PC-3 (cell line): ENCODE results near the gene SDC1. TPM values are rescaled to one million over a fixed set of nuclear protein-coding genes. Genes with fewer than 3 reads are reported as not detected.

Experiments
- ATAC-seq: fragments of 200-7000 bp; cut with Tn5 transposase; 2 replicates; pipeline ENCODE4 v1.9.1; 2020; ENCODE audit warnings: mild to moderate bottlenecking, moderate library complexity
- BruUV-seq: library from RNA; stranded (reverse); fragments of 400-500 nt; replicated peaks from 2 replicates; lab custom pipeline; 2021; lab: Mats Ljungman, UMichigan
- CTCF ChIA-PET: fragments of 300-600 bp; sonication (Branson Sonifier 250); formaldehyde crosslinking; loops from one replicate; lab custom pipeline; 2022; ENCODE audit warnings: antibody characterized with exemption; lab: Charles Lee
- POLR2A ChIA-PET: fragments of 300-600 bp; sonication (Branson Sonifier 250); formaldehyde crosslinking; loops from one replicate; lab custom pipeline; 2022; ENCODE audit warnings: antibody characterized with exemption; ENCODE audit not compliant: unreplicated experiment; lab: Charles Lee
- DNase-seq: peaks from one replicate; pipeline ENCODE4 v3.0.0-alpha.2; 2015
- H2AFZ ChIP-seq: fragments of 300-600 bp; sonication (generic); 2 replicates; pipeline ENCODE4 v1.6.0; 2016; ENCODE audit warnings: antibody characterized with exemption, low read length
- H3F3A ChIP-seq: fragments of 300-600 bp; sonication (generic); one replicate; pipeline ENCODE4 v1.6.0; 2017; ENCODE audit warnings: antibody characterized with exemption, low read length, control low read depth, mild to moderate bottlenecking; ENCODE audit not compliant: unreplicated experiment
- H3K27ac ChIP-seq: fragments of 300-600 bp; sonication (generic); 2 replicates; pipeline ENCODE4 v1.5.1; 2016; ENCODE audit warnings: mild to moderate bottlenecking, low read length
- H3K27me3 ChIP-seq: fragments of 300-600 bp; sonication (generic); 2 replicates; pipeline ENCODE4 v1.6.1; 2016; ENCODE audit warnings: low read length, mixed read lengths
- H3K36me3 ChIP-seq: fragments of 300-600 bp; sonication (generic); 2 replicates; pipeline ENCODE4 v1.6.1; 2016; ENCODE audit warnings: low read depth, mixed run types, low read length, mixed read lengths
- H3K4me1 ChIP-seq: fragments of 300-600 bp; sonication (generic); 2 replicates; pipeline ENCODE4 v1.5.1; 2016; ENCODE audit warnings: low read length; ENCODE audit not compliant: insufficient read depth
- H3K4me2 ChIP-seq: fragments of 300-600 bp; sonication (generic); 2 replicates; pipeline ENCODE4 v1.6.0; 2016; ENCODE audit warnings: low read length
- H3K4me3 ChIP-seq: fragments of 300-600 bp; sonication (generic); 2 replicates; pipeline ENCODE4 v1.5.1; 2016; ENCODE audit warnings: mild to moderate bottlenecking, low read length, mixed read lengths
- H3K79me2 ChIP-seq: fragments of 300-600 bp; sonication (generic); 2 replicates; pipeline ENCODE4 v1.6.1; 2017; ENCODE audit warnings: low read length, mixed read lengths
- H3K9ac ChIP-seq: fragments of 300-600 bp; sonication (generic); 2 replicates; pipeline ENCODE4 v1.6.0; 2016; ENCODE audit warnings: mild to moderate bottlenecking, low read length
- H3K9me2 ChIP-seq: fragments of 300-600 bp; sonication (generic); replicated peaks from 2 replicates; pipeline ENCODE4 v1.6.1; 2016; ENCODE audit warnings: mixed run types, low read length, mixed read lengths
- H3K9me3 ChIP-seq: fragments of 300-600 bp; sonication (generic); 2 replicates; pipeline ENCODE4 v1.6.1; 2016; ENCODE audit warnings: low read length, mixed read lengths
- H4K20me1 ChIP-seq: fragments of 300-600 bp; sonication (generic); 2 replicates; pipeline ENCODE4 v1.6.1; 2016; ENCODE audit warnings: low read length, mixed read lengths
- EZH2 ChIP-seq: fragments of 300-600 bp; sonication (generic); IDR thresholded peaks from one replicate; pipeline ENCODE4 v1.6.1; 2017; ENCODE audit warnings: antibody characterized with exemption, mild to moderate bottlenecking, low read length; ENCODE audit not compliant: unreplicated experiment
- EZH2phosphoT487 ChIP-seq: fragments of 300-600 bp; sonication (generic); IDR thresholded peaks from 2 replicates; pipeline ENCODE4 v1.6.1; 2018; ENCODE audit warnings: mild to moderate bottlenecking, antibody characterized with exemption, low read length, borderline replicate concordance
- intact Hi-C: fragments of 100-400 bp; cut with micrococcal nuclease; formaldehyde crosslinking; loops from 2 replicates; pipeline ENCODE4 v1.9.0; 2023
- total RNA-seq: library from RNA; depleted of rRNA; stranded (reverse); fragments of >200 nt; gene quantifications from 2 replicates; pipeline ENCODE4 v1.2.3, GENCODE V29; 2014
- TF ChIP-seq, protein P1 (sequence below): fragments of 300-600 bp; sonication (generic); conservative IDR thresholded peaks from 2 replicates; pipeline ENCODE4 v1.5.1; 2017; ENCODE audit warnings: antibody characterized with exemption, low read depth, mild to moderate bottlenecking, low read length

SDC1 gene
- total RNA-seq, 1 experiment from 2014 or later = 358 TPM

DNA sequence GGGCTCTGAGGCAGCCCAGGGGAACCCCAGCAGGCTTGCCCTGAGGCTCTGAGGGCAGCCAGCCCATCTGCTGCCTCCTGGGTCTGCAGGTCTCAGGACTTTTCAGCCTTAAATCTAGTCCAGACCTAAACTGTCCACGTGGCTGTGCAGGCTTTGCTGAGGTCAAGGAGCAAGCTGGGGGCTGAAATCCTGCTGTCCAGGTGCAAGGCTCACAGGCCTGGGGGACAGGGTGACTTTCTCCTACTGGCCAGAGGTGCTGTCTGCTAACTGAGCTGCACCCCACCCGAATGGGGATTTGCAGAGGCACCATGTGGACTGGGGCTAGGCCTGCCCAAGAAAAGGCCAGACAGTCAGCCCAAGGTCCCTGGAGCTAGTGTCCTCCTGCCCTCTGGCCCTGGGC, 32.1 kb downstream of the SDC1 start:
- Histone ChIP-seq H3K27ac (no peak overlapping the region), H3K4me3 (no peak overlapping the region), H3K27me3 (no peaks in the 10 kb centered on the region), H3K9me2 (no peaks in the 10 kb centered on the region), H3K36me3 (no peaks in the 10 kb centered on the region), H3K9me3 (no peaks in the 10 kb centered on the region), H3K4me1 (no peaks in the 10 kb centered on the region), H3F3A (no peaks in the 10 kb centered on the region), H2AFZ (no peak overlapping the region), H3K9ac (no peak overlapping the region), H3K79me2 (no peaks in the 10 kb centered on the region), H4K20me1 (no peaks in the 10 kb centered on the region), H3K4me2 (no peak overlapping the region)
- DNase-seq = no peak
- intact Hi-C loops = no loop called here
- ChIA-PET POLR2A (no interaction called here), CTCF (no interaction called here)
- BruUV-seq = no TSS peak
- ATAC-seq = no peak
- TF ChIP-seq, protein P1, sequence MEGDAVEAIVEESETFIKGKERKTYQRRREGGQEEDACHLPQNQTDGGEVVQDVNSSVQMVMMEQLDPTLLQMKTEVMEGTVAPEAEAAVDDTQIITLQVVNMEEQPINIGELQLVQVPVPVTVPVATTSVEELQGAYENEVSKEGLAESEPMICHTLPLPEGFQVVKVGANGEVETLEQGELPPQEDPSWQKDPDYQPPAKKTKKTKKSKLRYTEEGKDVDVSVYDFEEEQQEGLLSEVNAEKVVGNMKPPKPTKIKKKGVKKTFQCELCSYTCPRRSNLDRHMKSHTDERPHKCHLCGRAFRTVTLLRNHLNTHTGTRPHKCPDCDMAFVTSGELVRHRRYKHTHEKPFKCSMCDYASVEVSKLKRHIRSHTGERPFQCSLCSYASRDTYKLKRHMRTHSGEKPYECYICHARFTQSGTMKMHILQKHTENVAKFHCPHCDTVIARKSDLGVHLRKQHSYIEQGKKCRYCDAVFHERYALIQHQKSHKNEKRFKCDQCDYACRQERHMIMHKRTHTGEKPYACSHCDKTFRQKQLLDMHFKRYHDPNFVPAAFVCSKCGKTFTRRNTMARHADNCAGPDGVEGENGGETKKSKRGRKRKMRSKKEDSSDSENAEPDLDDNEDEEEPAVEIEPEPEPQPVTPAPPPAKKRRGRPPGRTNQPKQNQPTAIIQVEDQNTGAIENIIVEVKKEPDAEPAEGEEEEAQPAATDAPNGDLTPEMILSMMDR = no peak
- TF ChIP-seq EZH2 (no peak), EZH2phosphoT487 (no peak)

DNA sequence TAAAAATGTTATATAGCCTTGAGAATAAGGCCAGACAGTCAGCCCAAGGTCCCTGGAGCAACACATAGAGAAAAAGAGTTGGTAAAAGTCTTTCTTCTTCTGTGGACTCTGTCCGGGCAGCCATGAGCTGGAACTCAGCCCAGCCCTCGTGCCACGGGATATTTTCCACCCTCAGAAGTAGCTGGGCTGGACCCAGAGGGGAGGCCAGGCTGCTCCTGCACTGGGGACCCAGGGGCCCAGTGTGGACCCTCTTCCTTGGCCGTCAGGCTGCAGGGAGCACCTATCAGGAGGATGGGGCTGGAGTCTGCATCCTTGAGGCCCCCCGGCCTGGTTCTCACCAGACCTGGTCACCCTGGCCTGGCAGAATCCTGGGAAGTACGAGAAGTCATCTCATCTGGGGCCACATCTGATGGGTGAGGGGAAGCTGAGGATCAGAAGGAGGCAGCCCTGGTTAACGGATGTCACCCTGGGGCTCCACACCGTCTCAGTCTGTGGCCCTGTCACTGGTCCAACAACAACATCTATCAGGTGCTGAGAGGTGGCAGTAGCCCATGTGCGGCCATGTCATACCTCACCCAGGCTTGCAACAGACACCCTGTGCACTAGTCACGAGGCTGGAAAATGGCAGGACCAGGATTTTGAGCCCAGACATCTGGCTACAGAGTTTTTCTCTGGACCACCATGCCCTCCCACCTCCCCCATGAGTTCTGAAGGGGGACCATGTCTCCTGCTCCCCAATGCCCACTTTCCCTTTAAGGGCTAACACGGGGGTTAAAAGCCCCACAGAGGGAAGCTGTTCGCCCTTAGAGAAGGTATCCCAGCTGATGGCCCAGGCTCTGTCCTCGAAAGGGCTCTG, 33.0 kb downstream of the SDC1 start:
- no TSS peak for BruUV-seq
- intact Hi-C loops = no loop called here
- CTCF ChIA-PET = no interaction called here

More for the DNA sequence above, 33.0 kb downstream of the SDC1 start:
- POLR2A ChIA-PET = interaction anchor here (0.6 kb wide), 1 partner anchor 88 kb away, joined by 3 read pairs; no protein-coding TSS in a partner anchor
- no peaks in the 10 kb centered on the region for H4K20me1 ChIP-seq
- no peaks in the 10 kb centered on the region for H3K27me3 ChIP-seq
- no peak overlapping the region for H3K4me3 ChIP-seq
- H3K79me2 ChIP-seq = no peaks in the 10 kb centered on the region
- H2AFZ ChIP-seq = no peak overlapping the region
- DNase-seq = no peak
- H3K9me2 ChIP-seq = no peaks in the 10 kb centered on the region
- TF ChIP-seq, protein P1 = no peak
- TF ChIP-seq EZH2phosphoT487 (no peak), EZH2 (no peak)
- H3K27ac ChIP-seq = no peak overlapping the region
- H3F3A ChIP-seq = no peaks in the 10 kb centered on the region
- no peak overlapping the region for H3K9ac ChIP-seq
- H3K4me1 ChIP-seq = no peaks in the 10 kb centered on the region
- ATAC-seq = no peak
- H3K36me3 ChIP-seq = no peaks in the 10 kb centered on the region
- no peak overlapping the region for H3K4me2 ChIP-seq
- no peaks in the 10 kb centered on the region for H3K9me3 ChIP-seq
